ENCODE data around the gene ST6GAL2. TPM values are rescaled to one million over a fixed set of nuclear protein-coding genes. Genes with fewer than 3 reads are reported as not detected.

ST6GAL2 gene
- polyA plus RNA-seq, 1 of the 3 experiments (the other 2 are of a cell fraction) = 0.77 TPM

DNA sequence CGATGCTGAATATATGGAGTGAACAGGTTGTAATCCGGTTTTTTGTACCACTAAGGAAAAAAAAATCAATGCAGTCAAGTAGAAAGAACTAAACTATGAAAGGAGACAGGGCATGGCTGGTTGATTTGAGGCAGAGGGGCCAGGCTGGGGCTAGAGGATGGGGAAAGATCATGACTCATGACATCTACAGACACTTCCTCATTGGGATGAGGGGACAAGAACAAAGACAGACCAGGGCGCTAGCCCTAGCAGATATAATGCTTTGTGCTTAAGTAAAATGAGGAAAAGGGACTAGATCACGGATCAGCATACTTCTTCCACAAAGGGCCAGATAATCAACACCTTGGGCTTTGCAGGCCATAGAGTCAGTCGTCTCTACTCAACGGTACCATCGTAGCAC lies 55.8 kb downstream of the ST6GAL2 start:
- Histone ChIP-seq H3K9ac (no peak overlapping the region), H3K9me2 (no peaks in the 10 kb centered on the region), H3K4me3 (ENCODE audit: low read depth in 2 of 2, low read length in 1 of 2) (no peak overlapping the region), H3K4me2 (no peak overlapping the region), H3K4me1 (ENCODE audit: control insufficient read depth in 1 of 2, insufficient read depth in 2 of 2, low read depth in 1 of 2, low read length in 1 of 2) (no peaks in the 10 kb centered on the region), H3K79me2 (ENCODE audit: insufficient read depth) (no peaks in the 10 kb centered on the region), H3K36me3 (replicated peaks in 1 of 2; ENCODE audit: control insufficient read depth in 1 of 2, insufficient read depth in 2 of 2, low read length in 1 of 2) (peaks cover 3 to 4% of the 10 kb centered on the region in 2 experiments), H3F3A (replicated peaks; ENCODE audit: insufficient read depth) (no peaks in the 10 kb centered on the region), H2AFZ (ENCODE audit: low read depth) (no peak overlapping the region), H3K27me3 (ENCODE audit: insufficient read depth) (no peaks in the 10 kb centered on the region), H3K9me3 (no peaks in the 10 kb centered on the region), H3K27ac (ENCODE audit: low read depth in 2 of 2, low read length in 1 of 2) (no peak overlapping the region), H4K20me1 (ENCODE audit: insufficient read depth) (no peaks in the 10 kb centered on the region)
- WGBS (ENCODE audit: low lambda C conversion rate) = 67% methylated on average over 7 of the region's 7 CpGs
- DNase-seq = no peak
- TF ChIP-seq FOXM1 (IDR thresholded peaks at IDR 0.05; ENCODE audit: low read depth) (no peak), EZH2phosphoT487 (IDR thresholded peaks at IDR 0.05; ENCODE audit: borderline replicate concordance, low read depth) (no peak), GABPA (IDR thresholded peaks at IDR 0.05; ENCODE audit: low read depth) (no peak), MXI1 (IDR thresholded peaks at IDR 0.05; ENCODE audit: low read depth, low read length) (no peak), JUND (IDR thresholded peaks at IDR 0.05) (no peak), NRF1 (IDR thresholded peaks at IDR 0.05; ENCODE audit: low read depth, low read length) (no peak), FOXJ3 (CRISPR knock-in tag; IDR thresholded peaks at IDR 0.05) (no peak), PBX3 (IDR thresholded peaks at IDR 0.05) (no peak), SIN3A (IDR thresholded peaks at IDR 0.05; ENCODE audit: borderline replicate concordance, low read depth, low read length) (no peak), GATA2 (CRISPR knock-in tag; IDR thresholded peaks at IDR 0.05) (no peak), SMC3 (IDR thresholded peaks at IDR 0.05; ENCODE audit: low read depth, low read length) (no peak), RAD21 (IDR thresholded peaks at IDR 0.05; ENCODE audit: low read length) (no peak), RFX5 (IDR thresholded peaks at IDR 0.05; ENCODE audit: low read length) (no peak), POLR2AphosphoS5 (IDR thresholded peaks at IDR 0.05; ENCODE audit: low read depth, low read length) (no peak), YY1 (IDR thresholded peaks at IDR 0.05; ENCODE audit: low read depth) (no peak), ZBTB33 (IDR thresholded peaks at IDR 0.05; ENCODE audit: borderline replicate concordance, low read depth) (no peak)
- TF ChIP-seq, protein P1, sequence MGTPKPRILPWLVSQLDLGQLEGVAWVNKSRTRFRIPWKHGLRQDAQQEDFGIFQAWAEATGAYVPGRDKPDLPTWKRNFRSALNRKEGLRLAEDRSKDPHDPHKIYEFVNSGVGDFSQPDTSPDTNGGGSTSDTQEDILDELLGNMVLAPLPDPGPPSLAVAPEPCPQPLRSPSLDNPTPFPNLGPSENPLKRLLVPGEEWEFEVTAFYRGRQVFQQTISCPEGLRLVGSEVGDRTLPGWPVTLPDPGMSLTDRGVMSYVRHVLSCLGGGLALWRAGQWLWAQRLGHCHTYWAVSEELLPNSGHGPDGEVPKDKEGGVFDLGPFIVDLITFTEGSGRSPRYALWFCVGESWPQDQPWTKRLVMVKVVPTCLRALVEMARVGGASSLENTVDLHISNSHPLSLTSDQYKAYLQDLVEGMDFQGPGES (IDR thresholded peaks at IDR 0.05; ENCODE audit: low read depth, low read length) = no peak
- CTCF ChIA-PET = no interaction called here
- POLR2A ChIA-PET = no interaction called here
